ENCODE measurements around the gene AFDN. TPM values are rescaled to one million over a fixed set of nuclear protein-coding genes. Genes with fewer than 3 reads are reported as not detected.

AFDN gene
- total and polyA plus RNA-seq, 10 of the 15 experiments (the other 5 are each of a cell fraction or from before 2014, with no cell fraction given) = 5.7 to 68.2 (median 45.1) TPM

- TF ChIP-seq, protein P1, sequence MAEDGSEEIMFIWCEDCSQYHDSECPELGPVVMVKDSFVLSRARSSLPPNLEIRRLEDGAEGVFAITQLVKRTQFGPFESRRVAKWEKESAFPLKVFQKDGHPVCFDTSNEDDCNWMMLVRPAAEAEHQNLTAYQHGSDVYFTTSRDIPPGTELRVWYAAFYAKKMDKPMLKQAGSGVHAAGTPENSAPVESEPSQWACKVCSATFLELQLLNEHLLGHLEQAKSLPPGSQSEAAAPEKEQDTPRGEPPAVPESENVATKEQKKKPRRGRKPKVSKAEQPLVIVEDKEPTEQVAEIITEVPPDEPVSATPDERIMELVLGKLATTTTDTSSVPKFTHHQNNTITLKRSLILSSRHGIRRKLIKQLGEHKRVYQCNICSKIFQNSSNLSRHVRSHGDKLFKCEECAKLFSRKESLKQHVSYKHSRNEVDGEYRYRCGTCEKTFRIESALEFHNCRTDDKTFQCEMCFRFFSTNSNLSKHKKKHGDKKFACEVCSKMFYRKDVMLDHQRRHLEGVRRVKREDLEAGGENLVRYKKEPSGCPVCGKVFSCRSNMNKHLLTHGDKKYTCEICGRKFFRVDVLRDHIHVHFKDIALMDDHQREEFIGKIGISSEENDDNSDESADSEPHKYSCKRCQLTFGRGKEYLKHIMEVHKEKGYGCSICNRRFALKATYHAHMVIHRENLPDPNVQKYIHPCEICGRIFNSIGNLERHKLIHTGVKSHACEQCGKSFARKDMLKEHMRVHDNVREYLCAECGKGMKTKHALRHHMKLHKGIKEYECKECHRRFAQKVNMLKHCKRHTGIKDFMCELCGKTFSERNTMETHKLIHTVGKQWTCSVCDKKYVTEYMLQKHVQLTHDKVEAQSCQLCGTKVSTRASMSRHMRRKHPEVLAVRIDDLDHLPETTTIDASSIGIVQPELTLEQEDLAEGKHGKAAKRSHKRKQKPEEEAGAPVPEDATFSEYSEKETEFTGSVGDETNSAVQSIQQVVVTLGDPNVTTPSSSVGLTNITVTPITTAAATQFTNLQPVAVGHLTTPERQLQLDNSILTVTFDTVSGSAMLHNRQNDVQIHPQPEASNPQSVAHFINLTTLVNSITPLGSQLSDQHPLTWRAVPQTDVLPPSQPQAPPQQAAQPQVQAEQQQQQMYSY (CRISPR knock-in tag; IDR thresholded peaks at IDR 0.05) = no peak
- TF ChIP-seq RUNX3 (IDR thresholded peaks at IDR 0.05; ENCODE audit: low read length) = no peak
Measured at GRCh38 chr6:167860550-167861226, 34.0 kb downstream of the AFDN start (continued).

DNA sequence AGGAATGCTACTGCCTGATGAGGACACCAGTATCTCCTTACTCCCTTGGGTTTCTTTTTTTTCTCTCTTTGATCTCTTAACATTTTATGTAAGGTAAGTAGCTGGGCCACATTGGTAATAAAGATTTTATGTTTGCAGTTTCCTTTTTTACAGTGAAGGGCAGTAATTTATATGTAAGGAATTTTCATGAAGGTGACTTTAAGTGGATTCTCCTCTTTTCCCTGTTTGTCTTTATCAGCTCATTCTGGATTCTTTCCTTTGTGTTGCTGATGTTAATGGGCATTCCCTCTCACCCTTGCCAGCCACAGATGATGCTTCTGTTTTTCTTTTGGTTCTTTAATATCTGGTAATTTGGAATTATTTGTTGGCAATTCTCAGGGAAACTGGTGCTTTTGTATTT lies 34.7 kb downstream of the AFDN start:
- H4K20me1 ChIP-seq (ENCODE audit: control insufficient read depth, insufficient read depth) = no peaks in the 10 kb centered on the region
- H3K4me3 ChIP-seq = no peak overlapping the region
- no peaks in the 10 kb centered on the region for H3K9me3 ChIP-seq (replicated peaks; ENCODE audit: control insufficient read depth, insufficient read depth, low read length)
- no peak overlapping the region for H3K9ac ChIP-seq (ENCODE audit: control insufficient read depth, insufficient read depth, low read length)
- ChIA-PET SMC1A (ENCODE audit: uncharacterized antibody, unreplicated experiment) (interaction anchor here (0.5 to 8.0 kb wide), 2 partner anchors 30 to 744 kb away, joined by 3 to 58 read pairs; no protein-coding TSS in a partner anchor), POLR2A (no interaction called here), CTCF (interaction anchor here (0.8 kb wide), 1 partner anchor 11 kb away, joined by 3 read pairs; no protein-coding TSS in a partner anchor), RAD21 (ENCODE audit: unreplicated experiment) (no interaction called here)
- no TSS peak for BruUV-seq (replicated peaks)
- no peaks in the 10 kb centered on the region; the same call in 1 of the 2 replicates for H3K4me1 ChIP-seq (ENCODE audit: control insufficient read depth, insufficient read depth, low read length)
- ATAC-seq = no peak
- H2AFZ ChIP-seq (ENCODE audit: control insufficient read depth, low read depth, low read length) = no peak overlapping the region
- intact Hi-C loops (cut with micrococcal nuclease; ENCODE audit: unreplicated experiment) (no loop called here), in situ Hi-C loops (cut with MboI) (no loop called here)
- peaks cover 16% of the 10 kb centered on the region for H3K79me2 ChIP-seq (ENCODE audit: control insufficient read depth, insufficient read depth, low read length)
- no peak overlapping the region for H3K27ac ChIP-seq (ENCODE audit: control insufficient read depth, insufficient read depth)
- no peaks in the 10 kb centered on the region for H3K27me3 ChIP-seq (replicated peaks in 1 of 2; ENCODE audit: control insufficient read depth in 2 of 2, insufficient read depth in 2 of 2, low read length in 1 of 2)
- H3K4me2 ChIP-seq (ENCODE audit: control insufficient read depth, insufficient read depth) = no peak overlapping the region
- no peaks in the 10 kb centered on the region for H3K36me3 ChIP-seq (ENCODE audit: control insufficient read depth in 2 of 2, insufficient read depth in 2 of 2, low read length in 1 of 2)
- FAIRE-seq = no peak
- no peak for DNase-seq (ENCODE audit: low read depth, low spot score)
- TF ChIP-seq BCL11A (IDR thresholded peaks at IDR 0.05; ENCODE audit: low read depth, low read length) (no peak), SMARCA5 (IDR thresholded peaks at IDR 0.05) (no peak), CREM (IDR thresholded peaks at IDR 0.05; ENCODE audit: low read depth) (no peak), YY1 (IDR thresholded peaks at IDR 0.05; ENCODE audit: low read depth, low read length) (no peak), RELA (IDR thresholded peaks at IDR 0.05; ENCODE audit: borderline replicate concordance, partially characterized antibody) (no peak), CHD2 (IDR thresholded peaks at IDR 0.05; ENCODE audit: borderline replicate concordance, low read depth, low read length) (no peak), PAX8 (IDR thresholded peaks at IDR 0.05) (no peak), KDM1A (IDR thresholded peaks at IDR 0.05; ENCODE audit: borderline replicate concordance) (no peak), TBL1XR1 (IDR thresholded peaks at IDR 0.05; ENCODE audit: low read depth, low read length) (no peak), JUNB (IDR thresholded peaks at IDR 0.05) (no peak), MLLT1 (IDR thresholded peaks at IDR 0.05) (no peak), MXI1 (IDR thresholded peaks at IDR 0.05; ENCODE audit: low read depth, low read length) (no peak), EGR1 (IDR thresholded peaks at IDR 0.05; ENCODE audit: borderline replicate concordance in 1 of 2, low read depth in 2 of 2, low read length in 2 of 2) (no peak)
- TF ChIP-seq, protein P2, sequence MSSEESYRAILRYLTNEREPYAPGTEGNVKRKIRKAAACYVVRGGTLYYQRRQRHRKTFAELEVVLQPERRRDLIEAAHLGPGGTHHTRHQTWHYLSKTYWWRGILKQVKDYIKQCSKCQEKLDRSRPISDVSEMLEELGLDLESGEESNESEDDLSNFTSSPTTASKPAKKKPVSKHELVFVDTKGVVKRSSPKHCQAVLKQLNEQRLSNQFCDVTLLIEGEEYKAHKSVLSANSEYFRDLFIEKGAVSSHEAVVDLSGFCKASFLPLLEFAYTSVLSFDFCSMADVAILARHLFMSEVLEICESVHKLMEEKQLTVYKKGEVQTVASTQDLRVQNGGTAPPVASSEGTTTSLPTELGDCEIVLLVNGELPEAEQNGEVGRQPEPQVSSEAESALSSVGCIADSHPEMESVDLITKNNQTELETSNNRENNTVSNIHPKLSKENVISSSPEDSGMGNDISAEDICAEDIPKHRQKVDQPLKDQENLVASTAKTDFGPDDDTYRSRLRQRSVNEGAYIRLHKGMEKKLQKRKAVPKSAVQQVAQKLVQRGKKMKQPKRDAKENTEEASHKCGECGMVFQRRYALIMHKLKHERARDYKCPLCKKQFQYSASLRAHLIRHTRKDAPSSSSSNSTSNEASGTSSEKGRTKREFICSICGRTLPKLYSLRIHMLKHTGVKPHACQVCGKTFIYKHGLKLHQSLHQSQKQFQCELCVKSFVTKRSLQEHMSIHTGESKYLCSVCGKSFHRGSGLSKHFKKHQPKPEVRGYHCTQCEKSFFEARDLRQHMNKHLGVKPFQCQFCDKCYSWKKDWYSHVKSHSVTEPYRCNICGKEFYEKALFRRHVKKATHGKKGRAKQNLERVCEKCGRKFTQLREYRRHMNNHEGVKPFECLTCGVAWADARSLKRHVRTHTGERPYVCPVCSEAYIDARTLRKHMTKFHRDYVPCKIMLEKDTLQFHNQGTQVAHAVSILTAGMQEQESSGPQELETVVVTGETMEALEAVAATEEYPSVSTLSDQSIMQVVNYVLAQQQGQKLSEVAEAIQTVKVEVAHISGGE (CRISPR knock-in tag; IDR thresholded peaks at IDR 0.05) = no peak

Measured in GM12878 (cell line).